NK-92 (cell line): Measurements from ENCODE around the gene MRPL43.
A peak's percentile ranks its signal among the peaks of the same experiment; 100 is the strongest.

ENCODE experiments used
- DNase-seq: peaks from one replicate; lab custom pipeline; 2025; ENCODE audit not compliant: unreplicated experiment; lab: John Stamatoyannopoulos, UW

The MRPL43 gene

DNA sequence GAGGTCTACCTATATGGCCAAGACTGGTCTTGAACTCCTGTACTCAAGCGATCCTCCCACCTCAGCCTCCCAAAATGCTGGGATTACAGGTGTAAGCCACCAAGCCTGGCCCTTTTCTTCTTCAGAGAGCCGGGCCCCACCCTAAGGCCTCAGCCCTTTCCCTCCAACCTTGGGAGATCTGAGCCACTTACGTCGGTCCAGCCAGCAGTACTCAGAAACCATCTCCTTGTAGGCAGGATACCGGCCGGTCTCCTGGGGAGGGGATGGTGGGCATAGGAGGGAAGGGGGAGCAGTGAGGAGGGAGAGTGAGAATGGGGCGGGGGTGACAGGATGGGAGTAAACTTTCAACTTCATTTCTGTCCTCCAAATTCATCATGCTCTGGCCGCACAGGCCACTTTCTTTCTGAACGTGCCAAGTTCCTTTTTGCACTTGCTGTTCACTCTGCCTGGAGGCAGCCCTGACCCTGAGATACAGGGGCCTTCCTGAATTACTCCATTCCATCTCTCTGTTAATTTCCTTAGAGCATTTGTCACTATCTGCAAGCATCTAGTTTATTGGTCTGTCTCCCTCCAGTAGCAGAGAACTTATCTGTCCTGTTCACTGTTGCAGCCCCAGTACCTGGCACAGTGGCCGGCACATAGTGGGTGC, 33.3 kb upstream of the MRPL43 start:
- no peak for DNase-seq

DNA sequence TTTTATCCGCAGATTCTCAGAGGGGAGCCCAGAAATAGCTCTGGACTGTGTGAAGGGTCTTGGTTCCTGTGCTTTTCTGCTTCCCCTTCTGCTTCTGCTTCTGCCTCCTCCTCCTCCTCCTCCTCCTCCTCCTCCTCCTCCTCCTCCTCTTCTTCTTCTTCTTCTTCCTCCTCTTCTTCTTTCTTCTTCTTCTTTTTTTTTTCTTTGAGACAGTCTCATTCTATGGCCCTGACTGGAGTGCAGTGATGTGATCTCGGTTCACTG, 32.1 kb upstream of the MRPL43 start:
- DNase-seq = no peak

DNA sequence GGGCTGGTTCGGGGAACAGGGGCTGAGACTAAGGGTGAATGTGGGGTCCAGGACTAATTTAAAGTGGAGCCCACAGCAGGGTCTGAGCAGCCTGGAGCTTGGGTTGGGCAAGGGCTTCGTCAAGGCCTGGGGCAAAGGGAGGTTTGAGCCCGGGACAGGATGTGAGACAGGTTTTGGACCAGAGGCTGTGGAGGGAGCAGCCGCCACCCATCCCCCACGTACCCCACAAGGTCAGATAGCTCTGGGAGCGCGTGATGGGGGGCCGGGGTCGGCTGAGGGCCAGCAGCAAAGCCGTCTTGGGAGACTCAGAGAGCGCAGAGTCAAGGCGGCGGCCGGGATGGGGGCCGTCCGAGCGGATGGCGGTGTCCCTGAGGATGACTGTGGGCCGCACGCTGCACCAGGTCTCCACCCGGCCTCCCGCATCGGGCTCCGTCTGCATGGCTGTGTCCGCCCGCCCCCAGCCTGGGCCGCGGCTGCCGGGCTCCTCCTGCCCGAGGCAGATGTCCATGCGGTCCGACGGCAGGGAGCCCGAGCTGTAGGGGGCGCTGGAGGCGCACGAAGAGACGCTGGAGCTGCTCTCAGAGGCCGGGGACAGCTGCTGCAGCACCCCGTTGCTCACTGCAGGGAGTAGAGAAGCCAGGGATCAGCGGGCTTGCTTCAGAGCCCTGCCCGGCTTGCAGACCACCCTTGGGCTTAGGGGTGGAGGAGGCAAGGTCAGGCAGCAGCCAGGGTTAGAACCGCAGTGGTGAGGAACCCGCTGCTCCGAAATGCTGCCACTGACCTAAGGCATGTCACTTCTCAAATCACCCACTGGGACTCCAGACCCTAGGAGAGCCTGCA, 31.5 kb upstream of the MRPL43 start:
- no peak for DNase-seq

DNA sequence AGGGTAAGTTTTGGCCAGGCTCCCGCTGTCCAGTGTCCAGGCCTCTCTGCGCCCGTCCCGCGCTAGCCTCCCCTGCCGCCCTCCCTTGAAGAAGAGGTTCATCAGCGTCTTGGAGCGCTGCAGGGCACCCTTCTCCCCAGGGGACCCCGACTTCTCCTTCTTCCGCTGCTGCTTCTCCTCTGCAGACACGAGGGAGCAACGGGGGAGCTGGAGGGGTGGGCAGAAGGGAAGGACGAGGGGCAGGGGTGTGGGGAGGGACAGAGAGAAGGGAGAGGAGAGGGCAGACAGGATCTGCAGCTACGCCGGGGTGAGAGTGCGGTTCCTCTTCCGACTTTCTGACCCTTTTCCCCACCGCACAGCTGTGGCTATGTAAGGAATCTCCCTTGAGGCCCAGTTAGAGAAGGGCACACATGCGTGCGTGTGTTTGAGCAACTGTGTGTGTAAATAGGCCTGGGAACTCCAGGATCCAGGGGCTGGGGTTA, 30.9 kb upstream of the MRPL43 start:
- no peak for DNase-seq

DNA sequence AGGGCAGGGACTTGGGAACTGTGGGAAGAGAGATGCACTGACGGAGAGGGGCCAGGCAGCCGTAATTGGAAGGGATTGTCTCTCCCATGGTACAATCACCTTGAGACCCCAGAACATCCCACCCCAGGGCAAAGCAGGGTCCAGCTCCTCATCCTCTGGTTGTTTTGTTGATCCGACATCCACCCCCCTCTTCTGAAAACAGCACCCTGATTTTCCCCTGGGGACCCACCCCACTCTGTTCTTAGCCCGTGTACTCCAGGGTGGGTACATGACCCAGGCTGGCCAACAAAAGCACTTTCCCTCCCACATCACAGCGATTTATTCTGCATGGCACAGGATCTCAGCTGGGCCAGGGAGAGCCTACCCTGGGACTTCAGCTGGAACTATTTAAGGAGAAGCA, 29.5 kb upstream of the MRPL43 start:
- no peak for DNase-seq

DNA sequence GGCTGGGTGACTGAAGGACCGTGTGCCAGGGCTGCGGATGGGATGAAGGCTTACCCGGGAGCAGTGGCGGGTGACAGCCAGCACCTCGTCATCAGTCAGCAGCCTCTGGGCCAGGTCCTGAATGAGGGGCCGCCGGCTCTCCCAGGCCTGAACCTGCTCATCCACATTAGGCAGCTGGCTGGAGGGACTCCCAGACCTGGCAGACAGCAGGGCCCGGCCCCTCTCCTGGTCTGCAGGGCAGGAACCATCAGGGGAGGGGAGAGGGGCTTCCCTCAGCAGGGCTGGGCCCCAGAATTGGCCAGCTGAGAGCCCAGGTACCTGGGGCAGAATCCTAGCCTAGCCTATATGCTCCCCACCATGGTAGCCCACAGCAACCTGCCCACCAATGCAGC, 28.3 kb upstream of the MRPL43 start:
- DNase-seq = no peak

DNA sequence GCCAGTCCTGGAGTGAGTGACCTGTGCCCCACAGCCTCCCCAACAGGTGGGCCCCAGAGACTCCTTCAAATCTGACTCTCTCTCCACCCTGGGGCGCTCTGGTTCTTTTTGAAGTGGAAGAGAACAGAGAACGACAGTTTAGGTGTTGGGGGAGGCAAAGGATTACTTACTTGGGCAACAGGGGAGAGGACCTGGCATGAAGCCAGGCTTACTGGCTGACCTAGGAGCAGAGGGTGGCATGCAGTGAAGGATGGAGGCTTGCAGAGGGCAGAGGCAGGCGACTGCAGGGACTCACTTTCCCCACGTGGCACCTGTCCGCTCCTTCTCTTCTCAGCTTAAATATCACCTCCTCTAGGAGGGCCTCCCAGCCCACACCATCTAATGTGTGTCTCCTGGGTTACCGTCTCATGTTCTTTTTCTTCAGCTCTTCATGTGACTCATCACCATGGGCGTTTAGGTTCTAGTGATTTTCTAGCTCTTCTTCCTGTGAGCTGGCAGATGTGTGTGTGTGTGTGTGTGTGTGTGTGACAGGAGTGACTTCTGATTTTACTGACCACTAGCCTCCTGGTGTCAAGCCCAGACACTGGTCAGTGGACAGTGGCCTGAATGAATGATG, 27.8 kb upstream of the MRPL43 start:
- DNase-seq = no peak

DNA sequence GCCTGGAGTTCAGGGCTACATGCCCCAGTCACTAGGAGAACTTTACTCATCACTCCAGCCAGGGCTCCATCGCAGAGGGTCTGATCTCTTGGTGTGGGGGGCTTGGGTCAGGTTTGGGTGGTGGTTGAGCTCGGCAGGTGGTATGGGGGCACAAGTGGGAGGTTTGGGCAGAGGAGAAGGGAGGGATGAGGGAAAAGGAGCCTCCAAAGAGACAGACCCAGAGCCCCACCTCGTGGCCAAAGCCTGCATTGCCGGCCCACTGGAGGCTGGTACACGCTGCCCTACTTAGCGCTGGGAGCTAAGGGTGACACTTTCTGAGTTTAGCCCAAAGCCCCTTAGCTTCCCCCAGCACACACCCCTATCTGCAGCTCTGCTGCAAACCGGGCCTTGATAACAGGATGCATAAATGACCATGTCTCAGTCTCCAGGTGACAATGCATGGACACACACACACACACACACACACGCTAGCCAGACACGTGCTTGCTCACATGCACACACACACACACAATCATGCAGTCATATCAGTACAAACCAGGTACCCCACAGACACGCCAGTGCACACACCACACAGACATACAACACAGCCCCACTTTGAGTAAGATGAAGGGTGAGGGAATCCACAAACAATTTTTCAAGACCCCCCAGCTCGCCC, 27.1 kb upstream of the MRPL43 start:
- DNase-seq = no peak

DNA sequence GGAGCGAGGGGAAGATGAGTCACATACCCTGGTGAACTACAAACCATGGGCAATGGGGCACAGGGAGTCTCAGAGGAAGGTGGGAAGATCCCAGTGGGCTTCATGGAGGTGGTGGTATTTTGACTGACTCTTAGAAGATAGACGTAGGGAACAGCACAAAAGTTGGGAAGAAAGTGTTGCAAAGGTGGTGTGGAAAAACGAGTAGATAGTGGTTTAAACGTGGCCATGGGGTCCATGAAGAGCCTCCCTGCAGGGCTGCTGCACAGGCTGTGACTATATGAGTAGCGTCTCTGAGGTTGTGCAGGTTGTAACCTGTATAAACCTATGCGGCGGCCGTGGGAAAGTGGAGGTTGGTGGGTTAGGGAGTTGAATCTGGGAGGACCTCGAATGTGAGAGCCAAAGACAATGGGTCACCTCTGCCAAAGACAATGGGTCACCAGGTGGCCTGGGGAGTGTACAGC, 26.1 kb upstream of the MRPL43 start:
- DNase-seq = no peak

DNA sequence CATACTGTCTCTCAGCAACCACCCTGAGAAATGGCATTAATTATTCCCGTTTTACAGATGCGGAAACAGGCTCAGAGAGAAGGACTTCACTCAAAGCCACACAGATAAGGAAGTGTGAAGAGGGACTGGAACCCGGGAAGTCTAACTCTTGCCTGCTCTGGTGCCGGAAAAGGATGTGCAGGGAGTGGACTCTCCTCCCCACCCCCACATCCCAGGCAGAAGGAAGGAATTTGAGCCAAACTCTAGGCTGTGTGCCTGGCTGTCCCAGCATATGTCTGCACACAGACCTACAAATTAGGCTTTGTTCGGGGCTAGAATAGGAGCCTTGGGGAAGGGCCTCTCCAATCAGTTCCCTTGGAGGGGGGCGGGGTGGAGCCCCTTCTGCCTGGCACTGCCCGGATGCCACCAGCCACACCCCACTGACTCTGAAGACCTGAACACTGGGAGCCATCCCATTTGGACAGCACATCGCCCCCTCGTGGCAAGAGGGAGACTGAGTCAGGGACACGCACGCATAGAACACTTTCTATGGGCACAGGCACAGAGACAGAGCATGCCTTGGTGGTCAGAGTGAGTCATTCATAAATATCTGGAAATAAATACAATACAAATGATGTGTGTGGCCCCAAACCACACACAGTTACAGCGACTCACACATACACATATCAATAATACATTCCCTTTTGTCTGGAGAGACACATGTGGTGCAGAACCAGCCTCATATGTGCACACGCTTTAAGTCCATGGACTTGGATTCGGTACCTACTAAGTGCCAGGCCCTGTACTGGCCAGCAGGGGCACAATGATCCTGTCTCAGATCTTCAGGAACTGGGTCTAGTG, 25.4 kb upstream of the MRPL43 start:
- DNase-seq = peak; percentile 4

DNA sequence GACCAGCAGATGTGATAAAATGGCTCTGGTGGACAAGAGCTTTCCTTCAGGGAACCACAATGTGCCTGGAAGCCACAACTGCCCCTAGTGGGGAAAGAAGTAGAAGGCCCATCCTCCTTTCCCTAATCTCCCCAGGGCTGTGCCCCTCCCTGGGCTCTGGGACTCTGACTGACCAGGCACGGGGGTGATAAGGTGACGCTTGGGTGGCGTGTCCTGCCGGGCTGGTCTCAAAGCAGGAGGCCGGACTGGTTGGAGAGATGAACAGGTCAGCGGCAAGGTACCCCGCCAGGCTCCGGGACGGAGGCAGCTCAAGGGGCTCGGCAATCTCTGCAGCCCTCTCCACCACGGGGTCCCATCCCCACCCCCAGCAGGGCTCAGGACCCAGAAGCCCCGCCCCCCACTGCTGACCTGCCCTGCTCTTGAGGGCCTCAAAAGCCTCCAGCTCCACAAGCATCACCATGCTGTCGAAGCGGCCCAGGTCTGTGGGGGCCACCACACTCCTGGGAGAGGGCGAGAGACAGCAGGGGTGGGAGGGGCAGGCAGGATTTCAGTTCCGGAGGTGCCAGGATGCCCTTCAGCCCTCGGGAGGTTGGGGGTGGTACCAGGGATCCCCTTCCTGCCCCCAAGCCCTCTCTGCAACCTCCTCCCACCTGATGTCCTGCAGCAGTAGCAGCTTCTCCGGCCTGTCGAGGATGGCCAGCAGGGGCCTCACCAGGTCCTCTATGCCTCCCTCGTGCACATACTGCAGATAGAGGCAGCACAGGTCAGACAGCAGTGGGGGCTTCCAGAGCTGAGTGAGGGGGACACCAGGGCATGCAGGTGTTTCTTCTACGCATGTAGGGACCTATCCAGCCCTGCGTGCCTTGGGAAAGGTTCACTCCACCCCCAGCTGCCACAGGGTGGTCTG, 24.5 kb upstream of the MRPL43 start:
- no peak for DNase-seq

DNA sequence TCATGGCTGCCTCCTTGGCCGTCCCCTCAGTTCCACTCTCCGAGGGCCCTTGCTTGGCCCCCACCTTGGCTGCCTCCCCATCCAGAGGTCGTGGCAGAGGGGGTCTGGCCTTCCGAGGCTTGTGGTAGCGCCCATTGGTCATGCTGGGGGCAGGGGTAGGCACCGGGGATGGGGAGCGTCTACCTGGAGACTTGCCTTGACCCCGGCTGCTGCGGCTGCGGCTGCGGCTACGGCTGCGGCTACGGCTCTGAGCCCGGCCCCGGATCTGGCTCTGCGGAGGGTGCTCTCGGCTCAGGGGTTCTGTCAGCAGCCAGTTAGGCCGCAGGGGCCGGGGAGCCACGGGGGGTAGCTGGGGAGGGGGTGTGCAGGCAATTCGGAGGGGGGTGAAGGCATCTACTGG, 23.0 kb upstream of the MRPL43 start:
- no peak for DNase-seq

DNA sequence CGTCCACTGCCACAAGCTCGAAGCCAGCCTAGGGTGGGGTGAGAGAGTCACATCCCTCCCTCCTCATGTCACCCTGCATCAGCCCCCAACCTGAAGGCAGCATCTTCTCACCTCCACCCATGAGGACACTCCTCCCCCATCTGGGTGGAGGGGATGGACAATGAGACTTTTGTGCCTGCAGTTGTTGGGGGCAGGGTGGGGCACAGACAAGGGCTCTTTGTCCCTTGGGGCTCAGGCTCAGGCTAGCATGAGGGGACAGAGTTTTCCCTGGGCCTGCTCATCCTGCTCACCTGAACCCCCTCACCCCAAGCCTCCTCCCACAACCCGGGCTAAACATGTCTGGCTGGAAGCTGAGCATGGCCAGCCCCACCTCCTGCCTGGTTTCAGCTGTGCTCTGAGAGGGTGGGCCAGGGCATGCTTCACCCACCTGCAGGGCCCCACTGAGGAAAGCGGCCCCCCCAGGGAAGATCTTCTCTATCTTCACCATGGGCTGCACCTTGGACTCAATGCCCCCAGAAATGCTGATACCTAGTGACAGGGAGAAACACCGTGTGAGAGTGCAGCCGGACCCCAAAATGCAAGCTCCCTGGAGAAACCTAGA, 21.6 kb upstream of the MRPL43 start:
- DNase-seq = no peak

DNA sequence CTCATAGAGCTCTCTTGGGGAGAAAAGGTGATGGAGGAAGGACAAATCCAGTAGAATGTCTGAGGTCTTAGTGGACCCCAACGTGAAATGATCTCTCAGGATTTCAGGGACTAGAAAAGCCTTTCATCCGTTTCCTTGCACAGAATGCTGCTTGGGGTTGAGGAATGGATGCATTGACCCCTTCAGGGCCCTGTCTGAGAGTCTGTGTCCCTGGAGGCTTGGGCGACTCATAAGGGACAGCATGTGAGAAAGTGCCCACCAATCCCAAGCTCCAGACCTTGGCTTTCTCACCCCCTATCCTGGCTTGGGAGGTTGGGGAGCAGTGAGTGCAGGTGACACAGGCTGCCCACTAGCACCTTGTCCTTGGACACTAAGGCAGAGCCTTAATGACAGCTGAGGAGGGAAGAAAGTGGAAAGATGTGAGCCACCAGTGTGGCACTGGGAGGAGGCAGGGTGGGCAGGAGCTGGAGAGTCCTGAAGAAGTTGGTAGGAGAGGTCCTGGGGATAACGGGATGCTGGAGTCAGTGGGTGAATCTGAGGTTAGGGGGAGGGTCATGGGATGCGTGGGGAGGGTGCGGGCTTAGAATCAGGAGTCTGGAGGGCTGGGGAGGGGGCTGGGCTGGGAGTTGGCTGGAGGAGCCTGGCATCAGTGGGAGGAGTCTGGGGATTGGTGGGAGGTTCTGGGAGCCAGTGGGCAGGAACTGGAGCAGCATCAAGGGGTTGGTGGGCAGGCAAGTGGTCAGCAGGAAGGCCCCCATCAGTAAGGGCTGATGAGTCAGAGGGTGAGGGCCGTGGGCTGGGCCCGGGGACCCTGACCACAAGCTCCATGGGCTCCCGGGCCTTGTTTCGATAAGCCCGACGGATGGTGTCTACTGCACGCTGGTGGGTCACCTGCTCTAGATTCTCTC, 20.9 kb upstream of the MRPL43 start:
- DNase-seq = no peak

DNA sequence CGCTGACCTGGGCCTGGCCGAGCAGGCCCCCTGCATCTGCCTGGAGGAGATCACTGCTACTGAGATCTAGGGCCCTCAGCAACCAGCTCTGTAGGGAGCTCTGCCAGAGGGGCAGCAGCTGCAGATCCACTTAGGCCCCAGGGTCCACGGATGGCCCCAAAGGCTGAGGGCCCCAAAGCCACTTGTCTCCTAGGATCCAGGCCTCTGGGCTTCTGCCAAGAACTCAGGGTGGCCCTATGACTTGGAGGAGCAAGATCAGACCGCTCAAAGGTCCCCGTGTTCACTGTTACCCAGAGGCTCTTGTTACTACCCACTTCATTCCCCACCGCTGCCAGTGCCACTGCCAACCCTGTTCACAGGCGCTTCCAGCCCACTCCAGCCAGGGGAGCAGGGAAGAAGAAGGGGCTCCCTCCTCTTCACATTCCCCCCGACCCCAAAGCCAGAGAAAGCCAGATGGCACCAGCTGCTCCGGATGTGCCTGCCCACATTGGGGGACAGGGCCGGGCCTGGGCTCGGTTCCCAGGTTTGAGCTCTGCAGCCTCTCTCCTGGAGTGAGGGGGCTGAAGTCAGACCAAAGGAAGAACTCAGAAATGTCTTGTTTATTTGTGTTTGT, 19.9 kb upstream of the MRPL43 start:
- DNase-seq = no peak

DNA sequence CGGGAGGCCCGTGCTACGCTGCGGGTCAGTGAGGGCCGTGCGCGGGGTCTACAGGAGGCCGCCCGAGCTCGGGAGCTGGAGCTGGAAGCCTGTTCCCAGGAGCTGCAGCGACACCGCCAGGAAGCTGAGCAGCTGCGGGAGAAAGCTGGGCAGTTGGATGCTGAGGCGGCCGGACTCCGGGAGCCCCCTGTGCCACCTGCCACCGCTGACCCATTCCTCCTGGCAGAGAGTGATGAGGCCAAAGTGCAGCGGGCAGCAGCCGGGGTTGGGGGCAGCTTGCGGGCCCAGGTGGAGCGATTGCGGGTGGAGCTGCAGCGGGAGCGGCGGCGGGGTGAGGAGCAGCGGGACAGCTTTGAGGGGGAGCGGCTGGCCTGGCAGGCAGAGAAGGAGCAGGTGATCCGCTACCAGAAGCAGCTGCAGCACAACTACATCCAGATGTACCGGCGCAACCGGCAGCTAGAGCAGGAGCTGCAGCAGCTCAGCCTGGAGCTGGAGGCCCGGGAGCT, 19.3 kb upstream of the MRPL43 start:
- no peak for DNase-seq

DNA sequence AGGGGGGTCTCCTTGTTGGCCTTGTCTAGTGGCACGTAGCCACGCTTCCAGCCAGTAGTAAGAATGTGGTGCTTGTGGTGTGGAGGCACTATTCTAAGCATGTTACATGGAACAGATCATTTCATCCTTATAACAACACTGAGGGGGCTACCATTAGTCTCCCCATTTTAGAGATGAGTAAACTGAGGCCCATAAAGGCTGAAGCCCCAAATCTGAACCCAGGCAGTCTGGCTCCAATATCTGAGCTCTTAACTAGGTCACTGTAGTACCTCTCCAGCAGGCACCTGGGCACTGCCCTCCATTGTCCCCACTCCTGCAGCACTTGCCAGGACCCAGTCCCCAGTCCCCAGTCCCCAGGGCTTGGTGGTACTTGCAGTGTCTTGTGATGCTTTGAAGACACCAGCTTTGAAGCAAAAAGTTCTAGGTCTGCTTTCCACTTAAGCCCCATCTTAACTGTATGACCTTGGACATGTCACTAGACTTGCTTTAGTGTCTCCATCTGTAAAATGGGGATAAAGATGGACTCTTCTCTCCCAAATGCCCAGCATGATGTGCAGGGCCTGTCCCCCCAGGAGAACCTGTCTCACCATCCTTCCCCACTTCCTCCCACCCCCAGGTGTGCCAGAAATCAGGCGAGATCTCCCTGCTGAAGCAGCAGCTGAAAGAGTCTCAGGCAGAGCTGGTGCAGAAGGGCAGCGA, 18.7 kb upstream of the MRPL43 start:
- no peak for DNase-seq
